CD14-positive monocyte (primary cell): Measurements from ENCODE around the gene HSBP1. TPM values are rescaled to one million over a fixed set of nuclear protein-coding genes. Genes with fewer than 3 reads are reported as not detected.

ENCODE experiments used
- DNase-seq, 3 donors: peaks; one replicate each; pipeline ENCODE4 v3.0.0-alpha.2; 2011 to 2022
- H2AFZ ChIP-seq: 2 replicates; pipeline ENCODE4 v1.6.0; 2012; ENCODE audit warnings: mild to moderate bottlenecking, low read depth, low read length, inconsistent platforms; ENCODE audit not compliant: insufficient read depth, poor library complexity, severe bottlenecking
- H3K27ac ChIP-seq, 2 donors: 1 replicate in 1 of 2; 2 replicates in 1 of 2; pipeline ENCODE4 v1.5.1; 2012 to 2013; ENCODE audit warnings: low read length in 2 of 2, control low read depth in 1 of 2, inconsistent platforms in 1 of 2, low read depth in 1 of 2, mild to moderate bottlenecking in 1 of 2
- H3K27me3 ChIP-seq, 2 donors: one replicate each; pipeline versions ENCODE4 v1.6.0 to v1.6.1; 2011 to 2013; ENCODE audit warnings: low read length in 2 of 2; ENCODE audit not compliant: control insufficient read depth in 2 of 2, insufficient read depth in 2 of 2
- H3K36me3 ChIP-seq, 2 donors: replicated peaks in 1 of 2; 1 replicate in 1 of 2; 2 replicates in 1 of 2; pipeline versions ENCODE4 v1.5.1 to v1.6.1; 2012 to 2013; ENCODE audit warnings: low read length in 2 of 2, control low read depth in 1 of 2, inconsistent platforms in 1 of 2, mild to moderate bottlenecking in 1 of 2; ENCODE audit not compliant: insufficient read depth in 2 of 2, control insufficient read depth in 1 of 2
- H3K4me1 ChIP-seq, 2 donors: 1 replicate in 1 of 2; 2 replicates in 1 of 2; pipeline versions ENCODE4 v1.5.1 to v1.6.1; 2012 to 2013; ENCODE audit warnings: low read length in 2 of 2, control low read depth in 1 of 2, inconsistent platforms in 1 of 2, mild to moderate bottlenecking in 1 of 2, moderate library complexity in 1 of 2; ENCODE audit not compliant: insufficient read depth in 2 of 2, control insufficient read depth in 1 of 2
- H3K4me2 ChIP-seq: replicated peaks from 2 replicates; pipeline ENCODE3; 2012; ENCODE audit warnings: low read length, moderate library complexity, mild to moderate bottlenecking; ENCODE audit not compliant: poor library complexity, severe bottlenecking; ENCODE audit errors: extremely low read depth
- H3K4me3 ChIP-seq, 3 experiments: fragments of 200-600 bp in 1 of 3; sonication (generic) in 1 of 3; replicated peaks in 1 of 3; 1 replicate in 2 of 3; 2 replicates in 1 of 3; pipeline ENCODE4 v1.5.1; 2011 to 2013; ENCODE audit warnings: low read length in 3 of 3, mild to moderate bottlenecking in 3 of 3, control low read depth in 2 of 3, low read depth in 2 of 3, inconsistent platforms in 1 of 3, moderate library complexity in 1 of 3
- H3K79me2 ChIP-seq: 2 replicates; pipeline ENCODE4 v1.6.0; 2012; ENCODE audit warnings: mild to moderate bottlenecking, control low read depth, inconsistent platforms, low read length, moderate library complexity; ENCODE audit not compliant: insufficient read depth
- H3K9ac ChIP-seq: 2 replicates; pipeline ENCODE4 v1.6.0; 2017; ENCODE audit warnings: low read length, mild to moderate bottlenecking; ENCODE audit not compliant: insufficient read depth, poor library complexity, severe bottlenecking
- H3K9me3 ChIP-seq, 2 donors: replicated peaks in 1 of 2; 1 replicate in 1 of 2; 2 replicates in 1 of 2; pipeline versions ENCODE4 v1.5.1 to v1.6.1; 2012 to 2013; ENCODE audit warnings: low read length in 2 of 2, control low read depth in 1 of 2; ENCODE audit not compliant: control insufficient read depth in 1 of 2, insufficient read depth in 1 of 2
- H4K20me1 ChIP-seq: 2 replicates; pipeline ENCODE4 v1.6.0; 2012; ENCODE audit warnings: mild to moderate bottlenecking, low read length, control low read depth, moderate library complexity; ENCODE audit not compliant: insufficient read depth
- H3K27ac Mint-ChIP-seq, 7 donors: one replicate each; pipeline ENCODE4 v1.8.0; 2020; ENCODE audit warnings: mild to moderate bottlenecking in 7 of 7, mixed read lengths in 7 of 7, moderate library complexity in 6 of 7, inconsistent platforms in 2 of 7
- H3K27me3 Mint-ChIP-seq, 3 donors: one replicate each; pipeline ENCODE4 v1.8.0; 2021 to 2022; ENCODE audit warnings: low read depth in 3 of 3, mild to moderate bottlenecking in 3 of 3, mixed read lengths in 3 of 3, moderate library complexity in 3 of 3, inconsistent platforms in 1 of 3
- H3K36me3 Mint-ChIP-seq, 2 donors: one replicate each; pipeline ENCODE4 v1.8.0; 2020; ENCODE audit warnings: mixed read lengths in 2 of 2, inconsistent platforms in 1 of 2, mild to moderate bottlenecking in 1 of 2
- H3K4me1 Mint-ChIP-seq: one replicate; pipeline ENCODE4 v1.8.0; 2020; ENCODE audit warnings: mild to moderate bottlenecking, mixed read lengths
- H3K4me3 Mint-ChIP-seq, 2 donors: one replicate each; pipeline ENCODE4 v1.8.0; 2020; ENCODE audit warnings: mild to moderate bottlenecking in 2 of 2, mixed read lengths in 2 of 2, moderate library complexity in 1 of 2
- H3K9me3 Mint-ChIP-seq, 7 donors: one replicate each; pipeline ENCODE4 v1.8.0; 2020 to 2022; ENCODE audit warnings: mixed read lengths in 7 of 7, mild to moderate bottlenecking in 6 of 7, moderate library complexity in 6 of 7, inconsistent platforms in 2 of 7
- WGBS: methylation state at CpG from one replicate; pipeline ENCODE4 v1.1.5; 2013; ENCODE audit warnings: missing lambda C conversion rate; ENCODE audit not compliant: insufficient coverage; 5-methylcytosine and 5-hydroxymethylcytosine counted together
- intact Hi-C, 2 donors: fragments of 100-400 bp; cut with micrococcal nuclease; formaldehyde crosslinking; loops; one replicate each; pipeline versions ENCODE4 v1.15.0 to v1.15.1; 2023
- polyA plus RNA-seq, 3 donors: library from polyadenylated mRNA; depleted of rRNA in 1 of 3; unstranded in 2 of 3; stranded (reverse) in 1 of 3; fragments of 300-500 nt in 2 of 3; fragments of >200 nt in 1 of 3; fragmentation: Illumina TruSeq in 2 of 3; gene quantifications; 1 replicate in 2 of 3; 2 replicates in 1 of 3; pipeline ENCODE4 v1.2.3, GENCODE V29; 2012 to 2021
- TF ChIP-seq, protein P1 (sequence below): fragments of 200-600 bp; IDR thresholded peaks from one replicate; pipeline ENCODE4 v1.8.0; 2022; ENCODE audit warnings: antibody characterized with exemption, mild to moderate bottlenecking

HSBP1 gene
- polyA plus RNA-seq, 3 donors: 16.9 to 194 (median 178) TPM

DNA sequence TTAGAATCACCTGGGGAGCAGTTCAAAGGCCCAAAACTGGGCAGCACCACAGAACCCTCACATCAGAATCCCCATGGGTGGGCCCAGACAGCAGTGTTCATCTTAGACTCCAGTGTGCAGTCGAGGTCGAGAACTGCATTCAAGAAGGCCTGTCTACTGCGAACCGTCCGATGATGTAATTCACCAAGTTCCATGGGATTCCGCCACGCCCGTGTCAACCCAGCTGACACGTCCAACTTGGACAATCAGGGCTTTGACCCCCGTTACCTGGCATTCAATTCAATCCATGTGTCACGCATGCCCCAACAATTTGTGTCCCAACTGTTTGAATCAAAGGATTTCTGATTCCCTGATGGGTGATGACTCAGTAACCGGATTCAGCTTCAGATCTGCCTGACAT lies 9.2 kb downstream of the HSBP1 start:
- no peak for DNase-seq
- no peak overlapping the region for H3K4me3 Mint-ChIP-seq
- Histone ChIP-seq H3K79me2 (no peaks in the 10 kb centered on the region), H3K9me3 (no peaks in the 10 kb centered on the region), H3K4me1 (peaks cover 0 to 14% of the 10 kb centered on the region in 2 donors), H3K4me2 (no peak overlapping the region), H3K27me3 (no peaks in the 10 kb centered on the region), H3K27ac (no peak overlapping the region), H2AFZ (no peak overlapping the region), H3K9ac (no peak overlapping the region), H3K36me3 (peaks cover 8 to 12% of the 10 kb centered on the region in 2 donors), H4K20me1 (peaks cover 12% of the 10 kb centered on the region), H3K4me3 (no peak overlapping the region)
- 94% methylated on average over 12 of the region's 12 CpGs for WGBS
- peaks cover 11 to 12% of the 10 kb centered on the region in 2 donors for H3K36me3 Mint-ChIP-seq
- peaks cover 15% of the 10 kb centered on the region for H3K4me1 Mint-ChIP-seq
- intact Hi-C loops: loop anchor here in 1 of 2 donors (10.0 kb wide), 1 partner anchor 122 kb away; no protein-coding TSS in a partner anchor
- peaks cover under 1 to 2% (median 2%) of the 10 kb centered on the region in 3 donors for H3K27me3 Mint-ChIP-seq
- no peak overlapping the region for H3K27ac Mint-ChIP-seq
- TF ChIP-seq, protein P1, sequence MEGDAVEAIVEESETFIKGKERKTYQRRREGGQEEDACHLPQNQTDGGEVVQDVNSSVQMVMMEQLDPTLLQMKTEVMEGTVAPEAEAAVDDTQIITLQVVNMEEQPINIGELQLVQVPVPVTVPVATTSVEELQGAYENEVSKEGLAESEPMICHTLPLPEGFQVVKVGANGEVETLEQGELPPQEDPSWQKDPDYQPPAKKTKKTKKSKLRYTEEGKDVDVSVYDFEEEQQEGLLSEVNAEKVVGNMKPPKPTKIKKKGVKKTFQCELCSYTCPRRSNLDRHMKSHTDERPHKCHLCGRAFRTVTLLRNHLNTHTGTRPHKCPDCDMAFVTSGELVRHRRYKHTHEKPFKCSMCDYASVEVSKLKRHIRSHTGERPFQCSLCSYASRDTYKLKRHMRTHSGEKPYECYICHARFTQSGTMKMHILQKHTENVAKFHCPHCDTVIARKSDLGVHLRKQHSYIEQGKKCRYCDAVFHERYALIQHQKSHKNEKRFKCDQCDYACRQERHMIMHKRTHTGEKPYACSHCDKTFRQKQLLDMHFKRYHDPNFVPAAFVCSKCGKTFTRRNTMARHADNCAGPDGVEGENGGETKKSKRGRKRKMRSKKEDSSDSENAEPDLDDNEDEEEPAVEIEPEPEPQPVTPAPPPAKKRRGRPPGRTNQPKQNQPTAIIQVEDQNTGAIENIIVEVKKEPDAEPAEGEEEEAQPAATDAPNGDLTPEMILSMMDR: no peak
- H3K9me3 Mint-ChIP-seq: peaks cover 0 to 2% (median 0%) of the 10 kb centered on the region in 7 donors

- no peaks in the 10 kb centered on the region for H3K9me3 ChIP-seq
- 85% methylated on average over 3 of the region's 5 CpGs for WGBS
- peaks cover 12% of the 10 kb centered on the region for H3K4me1 Mint-ChIP-seq
- peaks cover 0 to 2% (median 0%) of the 10 kb centered on the region in 7 donors for H3K9me3 Mint-ChIP-seq
- no peak overlapping the region for H3K4me3 Mint-ChIP-seq
- no peaks in the 10 kb centered on the region for H3K36me3 ChIP-seq
- H3K27ac ChIP-seq: no peak overlapping the region
- H3K4me3 ChIP-seq: no peak overlapping the region
- no peaks in the 10 kb centered on the region for H4K20me1 ChIP-seq
- no peak overlapping the region for H3K4me2 ChIP-seq
- H2AFZ ChIP-seq: no peak overlapping the region
- no peak overlapping the region for H3K27ac Mint-ChIP-seq
- peaks cover 0 to 12% of the 10 kb centered on the region in 2 donors for H3K4me1 ChIP-seq
- peaks cover 2 to 3% (median 2%) of the 10 kb centered on the region in 3 donors for H3K27me3 Mint-ChIP-seq
- H3K79me2 ChIP-seq: no peaks in the 10 kb centered on the region
- no peak for DNase-seq
- TF ChIP-seq, protein P1: no peak
- no peaks in the 10 kb centered on the region for H3K36me3 Mint-ChIP-seq
- intact Hi-C loops: loop anchor here in 1 of 2 donors (10.0 kb wide), 1 partner anchor 123 kb away; no protein-coding TSS in a partner anchor
- no peaks in the 10 kb centered on the region for H3K27me3 ChIP-seq
- no peak overlapping the region for H3K9ac ChIP-seq
Measured at GRCh38 chr16:83818276-83818675, 10.5 kb downstream of the HSBP1 start.
